GM10266 (cell line): Measurements from ENCODE around the gene RAB29.

Experiments
- DNase-seq: peaks from one replicate; pipeline ENCODE4 v3.0.0; 2012; ENCODE audit errors: extremely low spot score
- TF ChIP-seq, protein P1 (sequence below): IDR thresholded peaks from 2 replicates; pipeline ENCODE4 v1.5.1; 2012; ENCODE audit warnings: mild to moderate bottlenecking, low read depth; ENCODE audit not compliant: control insufficient read depth, insufficient read depth; ENCODE audit errors: missing control alignments

RAB29 gene

DNA sequence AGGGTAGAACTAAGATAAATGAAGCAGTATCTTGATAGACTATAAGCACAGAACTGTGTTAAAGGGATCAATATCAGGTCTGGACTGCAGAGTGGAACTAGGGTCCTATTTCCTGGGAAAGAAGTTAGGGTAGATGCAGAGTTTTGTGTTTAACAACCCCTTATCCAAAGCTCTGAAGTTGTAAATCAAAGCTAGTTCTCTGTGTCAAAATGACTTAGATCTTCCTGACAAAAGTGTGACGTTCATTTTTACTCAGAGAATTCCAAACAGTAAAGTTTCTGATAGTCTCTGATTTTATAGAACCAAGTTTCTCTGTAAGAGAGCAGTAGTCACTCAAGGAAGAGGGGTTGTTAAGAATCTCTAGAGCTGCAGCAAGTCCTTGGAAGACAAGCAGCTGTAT is 33.6 kb downstream of the RAB29 start:
- TF ChIP-seq, protein P1, sequence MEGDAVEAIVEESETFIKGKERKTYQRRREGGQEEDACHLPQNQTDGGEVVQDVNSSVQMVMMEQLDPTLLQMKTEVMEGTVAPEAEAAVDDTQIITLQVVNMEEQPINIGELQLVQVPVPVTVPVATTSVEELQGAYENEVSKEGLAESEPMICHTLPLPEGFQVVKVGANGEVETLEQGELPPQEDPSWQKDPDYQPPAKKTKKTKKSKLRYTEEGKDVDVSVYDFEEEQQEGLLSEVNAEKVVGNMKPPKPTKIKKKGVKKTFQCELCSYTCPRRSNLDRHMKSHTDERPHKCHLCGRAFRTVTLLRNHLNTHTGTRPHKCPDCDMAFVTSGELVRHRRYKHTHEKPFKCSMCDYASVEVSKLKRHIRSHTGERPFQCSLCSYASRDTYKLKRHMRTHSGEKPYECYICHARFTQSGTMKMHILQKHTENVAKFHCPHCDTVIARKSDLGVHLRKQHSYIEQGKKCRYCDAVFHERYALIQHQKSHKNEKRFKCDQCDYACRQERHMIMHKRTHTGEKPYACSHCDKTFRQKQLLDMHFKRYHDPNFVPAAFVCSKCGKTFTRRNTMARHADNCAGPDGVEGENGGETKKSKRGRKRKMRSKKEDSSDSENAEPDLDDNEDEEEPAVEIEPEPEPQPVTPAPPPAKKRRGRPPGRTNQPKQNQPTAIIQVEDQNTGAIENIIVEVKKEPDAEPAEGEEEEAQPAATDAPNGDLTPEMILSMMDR, result no peak
- DNase-seq, result no peak

DNA sequence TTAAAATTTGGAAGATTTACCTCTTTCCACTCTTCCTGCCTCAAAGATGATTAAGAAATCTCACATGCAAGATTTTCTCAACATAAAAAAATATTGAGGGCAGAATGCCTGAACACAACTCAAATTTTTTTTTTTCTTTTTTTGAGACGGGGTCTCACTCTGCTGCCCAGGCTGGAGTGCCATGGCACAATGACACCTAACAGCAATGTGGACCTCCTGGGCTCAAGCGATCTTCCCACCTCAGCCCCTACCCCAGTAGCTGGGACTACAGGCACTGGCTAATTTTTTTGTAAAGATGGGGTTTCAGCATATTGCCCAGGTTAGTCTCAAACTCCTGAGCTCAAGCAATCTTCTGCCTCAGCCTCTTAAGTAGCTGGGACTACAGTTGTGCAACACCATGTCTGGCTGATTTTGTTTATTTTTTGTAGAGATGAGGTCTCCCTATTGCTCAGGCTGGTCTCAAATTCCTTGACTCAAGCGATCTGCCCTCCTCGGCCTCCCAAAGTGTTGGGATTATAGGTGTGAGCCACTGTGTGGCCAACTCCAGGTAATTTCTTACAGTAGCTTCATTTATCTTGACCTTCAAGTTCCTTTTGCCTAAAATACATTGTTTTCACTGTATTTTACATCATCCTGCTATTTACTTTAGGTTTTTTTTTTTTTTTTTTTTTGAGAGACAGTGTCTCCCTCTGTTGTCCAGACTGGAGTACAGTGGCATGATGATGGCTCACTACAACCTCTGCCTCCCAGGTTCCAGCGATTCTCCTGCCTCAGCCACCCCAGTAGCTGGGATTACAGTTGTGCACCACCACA is 35.7 kb downstream of the RAB29 start:
- no peak for DNase-seq
- TF ChIP-seq, protein P1, result no peak

DNA sequence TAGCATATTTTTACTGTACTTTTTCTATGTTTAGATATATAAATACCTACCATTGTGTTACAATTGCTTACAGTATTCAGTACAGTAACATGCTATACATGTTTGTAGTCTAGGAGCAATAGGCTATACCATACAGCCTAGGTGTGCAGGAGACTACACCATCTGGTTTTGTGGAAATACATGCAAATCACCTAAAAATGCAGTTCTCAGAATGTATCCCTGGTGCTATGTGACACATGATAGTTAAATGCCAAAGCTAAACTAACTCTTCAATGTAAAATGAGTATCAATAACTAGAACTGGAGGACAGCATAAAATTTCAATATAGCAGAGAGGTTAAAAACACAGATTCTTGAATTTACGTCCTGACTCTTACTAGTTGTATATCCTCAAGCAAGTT is 40.1 kb downstream of the RAB29 start:
- TF ChIP-seq, protein P1, result no peak
- no peak for DNase-seq

DNA sequence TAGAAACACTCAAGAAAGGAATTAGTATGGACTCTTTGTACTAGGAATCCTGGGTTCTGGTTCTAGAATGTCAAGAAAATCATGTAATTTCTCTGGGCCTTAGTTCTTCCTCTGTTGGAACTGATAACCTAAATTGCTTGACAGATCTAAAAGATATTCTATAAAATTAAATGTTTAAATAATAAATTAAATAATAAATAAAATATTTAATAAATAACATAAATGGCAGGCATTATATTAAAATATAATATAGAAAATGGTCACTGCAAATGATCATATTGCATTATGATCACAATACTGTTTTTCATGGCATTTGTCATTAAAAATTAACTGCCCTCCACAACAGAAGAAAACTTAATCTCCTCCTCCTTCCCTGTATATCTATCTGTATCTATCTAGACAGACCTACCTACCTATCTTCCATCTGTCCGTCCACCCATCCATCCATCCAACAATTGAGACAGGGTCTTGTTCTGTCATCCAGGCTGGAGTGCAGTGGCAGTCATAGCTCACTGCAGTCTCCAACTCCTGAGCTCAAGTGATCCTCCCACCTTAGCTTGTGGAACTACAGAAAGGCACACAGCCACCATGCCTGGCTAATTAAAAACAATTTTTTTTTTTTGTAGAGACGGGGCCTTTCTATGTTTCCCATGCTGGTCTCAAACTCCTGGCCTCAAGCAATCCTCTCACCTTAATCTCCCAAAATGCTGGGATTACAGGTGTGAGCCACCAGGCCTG is 41.7 kb downstream of the RAB29 start:
- no peak for DNase-seq
- TF ChIP-seq, protein P1, result no peak

DNA sequence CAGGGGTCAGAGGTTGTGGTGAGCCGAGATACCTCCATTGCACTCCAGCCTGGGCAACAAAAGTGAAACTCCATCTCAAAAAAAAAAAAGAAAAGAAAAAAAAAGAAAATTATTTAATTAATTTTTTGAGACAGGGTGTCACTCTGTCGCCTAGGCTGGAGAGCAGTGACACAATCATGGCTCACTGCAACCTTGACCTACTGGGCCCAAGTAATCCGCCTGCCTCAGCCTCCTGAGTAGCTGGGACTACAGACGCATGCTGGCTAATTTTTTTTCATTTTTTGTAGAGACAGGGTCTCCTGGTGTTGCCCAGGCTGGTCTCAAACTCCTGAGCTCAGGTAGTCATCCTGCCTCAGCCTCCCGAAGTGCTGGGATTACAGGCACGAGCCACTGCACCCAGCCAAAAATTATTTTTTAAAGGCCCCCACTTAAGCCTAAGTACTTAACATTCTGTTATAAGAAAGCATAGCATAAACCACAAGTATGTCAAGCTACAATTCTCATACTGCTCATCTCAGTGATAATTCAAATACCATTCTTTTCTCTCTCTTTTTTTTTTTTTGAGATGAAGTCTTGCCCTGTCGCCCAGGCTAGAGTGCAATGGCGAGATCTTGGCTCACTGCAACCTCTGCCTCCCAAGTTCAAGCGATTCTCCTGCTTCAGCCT is 45.2 kb downstream of the RAB29 start:
- TF ChIP-seq, protein P1, result no peak
- no peak for DNase-seq

DNA sequence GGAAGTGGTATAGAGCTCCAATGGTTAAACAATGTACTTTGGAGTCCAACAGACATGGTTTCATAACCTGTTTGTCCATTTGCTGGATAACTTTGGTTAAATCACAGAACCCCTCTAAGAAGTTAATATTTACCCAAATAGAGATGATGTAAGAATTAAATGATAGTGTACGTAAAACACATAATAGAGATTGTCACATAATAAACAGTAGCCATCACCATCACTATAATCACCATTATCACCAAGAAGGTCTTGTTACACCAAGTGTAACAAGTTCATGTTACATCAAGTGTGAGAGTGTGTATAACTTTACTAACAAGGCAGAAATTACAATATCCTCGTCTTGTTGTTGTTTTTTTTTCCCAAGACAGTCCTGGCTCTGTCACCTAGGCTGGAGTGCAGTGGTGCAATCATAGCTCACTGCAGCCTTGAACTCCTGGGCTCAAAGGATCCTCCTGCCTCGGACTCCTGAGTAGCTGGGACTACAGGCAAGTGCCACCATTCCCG is 48.6 kb downstream of the RAB29 start:
- TF ChIP-seq, protein P1, result no peak
- no peak for DNase-seq
